Stimulated activated CD4-positive, alpha-beta T cell treated with anti-CD3 and anti-CD28 coated beads, Interleukin-2, amount 100 ng/mL, for 24 hours (primary cell): ENCODE measurements around the gene EPHB2.

Experiments
- DNase-seq, 2 donors: peaks; one replicate each; pipeline ENCODE4 v3.0.0-alpha.2; 2020

The EPHB2 gene

DNA sequence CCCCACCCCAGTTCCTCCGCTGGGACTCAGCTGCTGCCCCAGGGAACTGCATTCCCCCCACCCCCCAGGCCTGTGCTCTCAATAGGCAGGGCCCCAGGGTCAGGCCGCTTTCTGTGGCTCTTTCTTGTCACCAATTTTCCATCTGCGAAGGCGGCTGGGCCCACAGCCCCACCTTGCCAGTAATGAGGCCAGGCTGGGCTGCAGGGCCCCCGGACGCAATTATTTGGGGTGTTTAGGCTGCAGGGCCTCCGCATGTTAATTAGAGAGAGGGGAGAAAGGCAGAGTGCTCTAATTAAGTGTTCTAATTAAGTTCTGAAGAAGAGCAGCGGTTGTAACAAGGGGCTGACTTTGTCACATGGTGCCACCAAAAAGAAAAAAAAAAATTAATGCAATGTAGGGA lies 71.8 kb downstream of the EPHB2 start:
- no peak for DNase-seq

DNA sequence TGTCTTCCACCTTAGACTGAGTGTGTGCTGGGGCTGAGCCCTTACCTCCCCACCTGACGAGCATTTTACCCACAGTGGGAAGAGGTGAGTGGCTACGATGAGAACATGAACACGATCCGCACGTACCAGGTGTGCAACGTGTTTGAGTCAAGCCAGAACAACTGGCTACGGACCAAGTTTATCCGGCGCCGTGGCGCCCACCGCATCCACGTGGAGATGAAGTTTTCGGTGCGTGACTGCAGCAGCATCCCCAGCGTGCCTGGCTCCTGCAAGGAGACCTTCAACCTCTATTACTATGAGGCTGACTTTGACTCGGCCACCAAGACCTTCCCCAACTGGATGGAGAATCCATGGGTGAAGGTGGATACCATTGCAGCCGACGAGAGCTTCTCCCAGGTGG lies 73.7 kb downstream of the EPHB2 start:
- no peak for DNase-seq

GRCh38 chr1:22784737-22785136 lies 74.1 kb downstream of the EPHB2 start:
- no peak for DNase-seq

DNA sequence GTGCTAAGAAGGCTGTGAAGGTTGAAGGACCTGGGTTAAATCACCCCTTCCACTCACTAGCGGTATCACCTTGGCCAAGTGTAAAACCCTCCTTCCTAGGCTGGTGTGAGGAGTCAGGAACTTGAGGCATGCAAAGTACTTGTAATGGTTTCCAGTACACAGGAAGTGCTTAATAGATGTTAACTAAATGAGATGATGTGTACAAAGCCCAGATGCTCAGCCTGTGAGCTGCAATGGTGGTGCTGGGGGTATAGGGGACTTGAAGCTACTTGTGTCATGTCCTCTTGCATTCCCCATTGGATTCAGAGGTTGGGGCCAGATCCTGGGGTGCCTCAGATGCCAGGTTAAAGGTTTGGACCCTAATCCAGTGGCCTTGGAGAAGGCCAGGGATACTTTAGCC lies 75.5 kb downstream of the EPHB2 start:
- DNase-seq: no peak

DNA sequence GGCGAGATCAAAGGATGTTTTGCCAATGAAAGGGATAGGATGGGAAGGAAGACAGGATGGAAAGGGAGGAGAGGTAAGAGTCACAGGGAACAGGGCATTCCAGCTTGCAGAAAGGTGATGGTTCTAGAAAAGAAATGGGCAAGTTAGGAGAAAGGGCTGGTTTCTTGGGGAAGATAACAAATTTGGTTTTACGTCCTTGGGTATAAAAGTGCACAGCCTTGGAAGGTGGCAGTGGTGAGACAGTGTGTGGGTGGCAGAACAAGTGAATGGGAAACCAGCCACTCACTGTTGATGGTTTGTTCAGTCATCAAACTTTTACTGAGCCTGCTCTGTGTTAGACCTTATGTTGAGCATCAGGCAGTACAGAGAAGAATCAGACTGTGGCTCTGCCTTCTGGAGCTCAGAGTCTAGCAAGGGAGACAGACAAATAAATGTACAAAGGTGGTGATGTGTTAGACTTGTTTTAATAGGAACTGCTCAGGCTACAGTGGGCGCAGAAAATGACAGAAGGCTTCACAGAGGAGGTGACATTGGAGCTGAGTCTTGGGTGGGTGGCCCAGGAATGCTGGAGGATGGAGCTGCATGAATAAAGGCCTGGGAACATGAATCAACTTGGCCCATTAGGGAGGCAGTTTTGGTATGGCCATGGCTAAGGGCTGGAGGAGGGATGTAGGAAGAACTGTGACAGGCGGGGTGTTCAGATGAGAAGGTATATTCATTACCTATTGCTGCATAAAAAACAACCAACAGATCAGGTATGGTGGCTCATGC lies 76.3 kb downstream of the EPHB2 start:
- DNase-seq: no peak

- DNase-seq: no peak
These were observed 77.0 kb downstream of the EPHB2 start for GRCh38 chr1:22787636-22788035.

- no peak for DNase-seq
These were observed 77.6 kb downstream of the EPHB2 start for GRCh38 chr1:22788254-22788661.

- DNase-seq: no peak
These were observed 78.8 kb downstream of the EPHB2 start for GRCh38 chr1:22789356-22789994.

GRCh38 chr1:22790232-22791008 lies 79.8 kb downstream of the EPHB2 start:
- DNase-seq: no peak

- no peak for DNase-seq
These were observed 81.2 kb downstream of the EPHB2 start for GRCh38 chr1:22791831-22792347.

DNA sequence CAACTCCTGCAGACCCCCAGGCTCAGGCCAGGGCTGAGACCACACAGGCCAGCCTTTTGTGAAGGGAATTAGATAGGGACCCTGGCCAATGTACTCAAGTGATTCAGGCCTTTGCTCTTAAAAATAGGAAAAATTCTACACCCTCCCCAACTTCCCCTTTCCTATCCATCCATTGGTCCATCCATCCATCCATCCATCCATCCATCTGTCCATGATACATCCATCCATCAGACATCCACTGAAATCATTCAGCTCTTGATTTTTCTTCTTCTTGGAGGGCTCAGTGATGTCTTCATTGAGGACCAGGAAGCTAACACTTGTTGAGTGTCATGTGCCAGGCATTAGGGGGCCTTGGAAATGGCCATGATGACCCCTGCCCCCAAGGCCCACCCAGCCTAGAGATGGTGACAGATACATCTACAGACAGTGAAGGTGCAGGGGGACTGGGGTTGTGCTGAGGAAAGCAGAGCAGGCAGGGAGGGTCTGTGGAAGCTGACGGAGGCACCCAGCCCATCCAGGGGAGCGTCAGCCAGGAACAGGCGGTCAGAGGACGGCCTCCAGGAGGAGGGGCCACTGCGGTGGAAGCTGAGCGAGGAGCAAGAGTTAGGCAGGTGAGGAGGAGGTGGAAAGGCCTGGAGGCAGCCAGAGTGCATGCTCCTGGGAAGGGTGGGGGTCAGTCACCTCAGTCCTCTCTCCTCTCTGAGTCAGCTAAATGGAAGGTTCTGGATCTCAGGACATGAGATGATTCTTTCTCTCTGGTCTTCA lies 81.9 kb downstream of the EPHB2 start:
- DNase-seq: no peak

GRCh38 chr1:22793647-22794046 lies 83.0 kb downstream of the EPHB2 start:
- DNase-seq: no peak

GRCh38 chr1:22794647-22795365 lies 84.2 kb downstream of the EPHB2 start:
- no peak for DNase-seq

GRCh38 chr1:22795366-22795714 lies 84.7 kb downstream of the EPHB2 start:
- no peak for DNase-seq

DNA sequence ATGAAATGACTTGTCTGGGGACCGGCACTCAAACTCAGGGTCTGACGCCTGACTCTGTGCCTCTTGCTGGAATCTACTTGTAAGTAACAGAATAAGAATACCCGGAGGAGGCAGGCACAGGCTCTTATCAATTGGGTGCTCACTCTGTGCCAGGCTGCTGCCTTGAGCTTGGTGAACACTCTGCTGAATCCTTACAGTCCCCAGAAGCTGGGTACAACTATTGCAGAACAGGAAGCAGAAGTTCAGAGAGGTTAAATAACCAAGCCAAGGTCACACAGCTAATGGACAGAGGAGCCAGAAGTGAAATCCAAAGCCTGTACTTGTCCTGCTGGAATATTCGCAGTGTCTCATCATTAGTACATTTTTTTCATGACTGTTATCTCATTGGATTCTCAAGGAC lies 86.0 kb downstream of the EPHB2 start:
- DNase-seq: no peak

DNA sequence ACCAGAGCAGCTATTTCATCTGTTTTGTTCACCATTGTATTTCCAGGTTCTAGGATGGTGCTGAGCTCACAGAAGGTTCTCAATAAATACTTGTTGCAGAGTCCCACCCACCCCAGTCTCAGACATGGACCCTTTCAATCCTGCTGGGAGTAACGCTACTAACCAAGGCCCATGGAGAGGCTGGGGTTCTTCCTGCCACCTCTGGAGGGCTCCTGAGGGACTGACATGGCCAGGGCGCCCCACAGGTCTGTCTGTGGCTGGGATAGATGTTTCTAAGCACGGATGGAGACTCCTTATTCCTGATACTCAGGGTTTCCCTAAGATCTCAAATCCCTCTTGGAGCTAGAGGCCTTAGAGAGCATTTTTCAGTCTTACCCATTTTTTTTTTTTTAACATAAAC lies 87.4 kb downstream of the EPHB2 start:
- no peak for DNase-seq

DNA sequence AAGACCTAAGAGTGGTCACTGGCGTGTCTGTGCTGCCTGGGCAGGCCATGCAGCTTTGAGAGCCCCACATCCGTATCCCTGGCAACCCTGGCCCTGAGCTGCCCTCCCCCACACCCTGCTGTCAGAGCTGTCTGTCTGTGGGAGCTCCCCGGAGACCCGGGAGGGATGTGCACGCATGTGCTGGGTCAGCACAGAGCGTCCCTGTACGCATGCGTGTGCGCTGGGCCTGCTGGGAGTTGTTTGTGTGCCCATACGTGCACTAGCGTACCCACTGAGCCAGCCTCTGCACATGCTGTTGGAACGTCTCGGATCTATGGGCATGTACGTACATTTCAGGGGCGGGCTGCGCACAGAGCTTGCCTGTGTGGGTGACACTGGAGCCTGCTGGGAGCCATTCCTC lies 89.3 kb downstream of the EPHB2 start:
- no peak for DNase-seq

- DNase-seq: no peak
These were observed 90.0 kb downstream of the EPHB2 start for GRCh38 chr1:22800629-22801028.

GRCh38 chr1:22801347-22801746 lies 90.7 kb downstream of the EPHB2 start:
- DNase-seq: no peak

GRCh38 chr1:22801761-22802160 lies 91.1 kb downstream of the EPHB2 start:
- DNase-seq: no peak

DNA sequence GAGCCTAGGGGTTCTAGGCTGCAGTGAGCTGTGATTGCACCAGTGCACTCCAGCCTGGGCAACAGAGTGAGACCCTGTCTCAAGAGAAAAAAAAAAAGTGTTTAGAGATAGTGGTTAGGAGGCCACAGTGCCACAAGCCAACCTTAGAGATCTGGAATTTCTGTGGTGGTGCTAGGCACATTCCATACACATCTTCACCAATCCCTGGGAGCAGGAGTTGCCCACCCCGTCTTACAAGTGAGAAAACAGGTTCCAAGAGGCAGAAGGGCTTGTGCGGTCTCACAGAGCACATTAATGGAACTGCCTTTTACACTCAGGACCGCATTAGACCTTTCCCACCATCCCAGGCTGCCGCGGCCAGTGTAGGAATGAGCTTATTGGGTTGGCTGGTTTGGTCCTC lies 93.2 kb downstream of the EPHB2 start:
- DNase-seq: no peak

- DNase-seq: no peak
These were observed 93.8 kb downstream of the EPHB2 start for GRCh38 chr1:22804406-22804805.
